ENCODE data around the gene CLEC2B.

CLEC2B gene

GRCh38 chr12:9831720-9832119, 37.4 kb downstream of the CLEC2B start:
- no peak overlapping the region for H3K9ac ChIP-seq (ENCODE audit: low read length)
- no peaks in the 10 kb centered on the region for H3K4me1 ChIP-seq (ENCODE audit: control insufficient read depth, insufficient read depth, low read length)
- H3K9me3 ChIP-seq (ENCODE audit: control insufficient read depth, insufficient read depth, low read depth, low read length) = no peaks in the 10 kb centered on the region
- no peaks in the 10 kb centered on the region for H3K36me3 ChIP-seq (ENCODE audit: control insufficient read depth, insufficient read depth, low read length)
- H3K27me3 ChIP-seq (ENCODE audit: control insufficient read depth, insufficient read depth, low read length) = no peaks in the 10 kb centered on the region
- H3K4me3 ChIP-seq (ENCODE audit: low read depth, low read length) = no peak overlapping the region
- no peak overlapping the region for H3K27ac ChIP-seq (ENCODE audit: low read depth, low read length)

DNA sequence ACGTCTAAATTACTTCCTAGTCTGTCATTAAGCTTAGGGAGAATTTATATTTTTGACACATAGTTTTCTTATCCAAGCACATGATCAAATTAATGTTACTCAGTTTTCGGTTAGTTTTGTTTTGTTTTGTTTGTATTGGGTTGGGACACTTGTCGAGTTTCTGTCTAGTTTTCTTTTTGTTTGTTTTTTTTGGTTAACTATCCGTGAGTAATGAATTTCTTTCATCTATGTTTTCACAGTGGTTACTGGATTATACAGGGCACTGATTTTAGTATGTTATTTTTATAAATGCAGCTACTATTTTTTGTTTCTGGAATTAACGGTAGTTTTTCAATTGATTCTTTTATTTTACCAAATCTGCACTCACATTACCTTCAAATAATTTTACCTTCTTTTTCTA, 39.2 kb downstream of the CLEC2B start:
- Histone ChIP-seq H3K27ac (ENCODE audit: low read depth, low read length) (no peak overlapping the region), H3K9me3 (ENCODE audit: control insufficient read depth, insufficient read depth, low read depth, low read length) (0 out of 2 replicates have a peak, but pooled peaks cover 2% of the 10 kb centered on the region), H3K27me3 (ENCODE audit: control insufficient read depth, insufficient read depth, low read length) (no peaks in the 10 kb centered on the region), H3K4me3 (ENCODE audit: low read depth, low read length) (no peak overlapping the region), H3K36me3 (ENCODE audit: control insufficient read depth, insufficient read depth, low read length) (no peaks in the 10 kb centered on the region), H3K4me1 (ENCODE audit: control insufficient read depth, insufficient read depth, low read length) (no peaks in the 10 kb centered on the region), H3K9ac (ENCODE audit: low read length) (no peak overlapping the region)

DNA sequence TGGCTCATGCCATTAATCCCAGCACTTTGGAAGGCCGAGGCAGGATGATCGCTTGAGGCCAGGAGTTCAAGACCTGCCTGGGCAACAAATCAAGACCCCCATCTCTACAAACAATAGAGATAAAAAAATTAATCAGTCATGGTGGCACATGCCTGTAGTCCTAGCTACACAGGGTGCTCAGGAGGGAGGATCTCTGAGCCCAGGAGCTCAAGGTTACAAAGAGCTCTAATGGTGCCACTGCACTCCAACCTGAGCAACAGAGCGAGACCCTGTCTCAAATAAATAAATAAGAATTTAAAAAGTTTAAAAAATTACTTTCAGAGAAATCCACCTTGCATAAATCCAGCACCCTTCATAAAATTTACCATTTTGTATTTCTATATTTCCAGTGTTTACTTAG, 39.7 kb downstream of the CLEC2B start:
- Histone ChIP-seq H3K27ac (ENCODE audit: low read depth, low read length) (no peak overlapping the region), H3K9ac (ENCODE audit: low read length) (no peak overlapping the region), H3K4me3 (ENCODE audit: low read depth, low read length) (no peak overlapping the region), H3K27me3 (ENCODE audit: control insufficient read depth, insufficient read depth, low read length) (no peaks in the 10 kb centered on the region), H3K9me3 (ENCODE audit: control insufficient read depth, insufficient read depth, low read depth, low read length) (0 out of 2 replicates have a peak, but pooled peaks cover 2% of the 10 kb centered on the region), H3K36me3 (ENCODE audit: control insufficient read depth, insufficient read depth, low read length) (no peaks in the 10 kb centered on the region), H3K4me1 (ENCODE audit: control insufficient read depth, insufficient read depth, low read length) (no peaks in the 10 kb centered on the region)

- H3K4me1 ChIP-seq (ENCODE audit: control insufficient read depth, insufficient read depth, low read length) = no peaks in the 10 kb centered on the region
- H3K9me3 ChIP-seq (ENCODE audit: control insufficient read depth, insufficient read depth, low read depth, low read length) = 0 out of 2 replicates have a peak, but pooled peaks cover 2% of the 10 kb centered on the region
- H3K27ac ChIP-seq (ENCODE audit: low read depth, low read length) = no peak within 1 kb of the TSS
- no peaks in the 10 kb centered on the region for H3K36me3 ChIP-seq (ENCODE audit: control insufficient read depth, insufficient read depth, low read length)
- H3K27me3 ChIP-seq (ENCODE audit: control insufficient read depth, insufficient read depth, low read length) = no peaks in the 10 kb centered on the region
- H3K9ac ChIP-seq (ENCODE audit: low read length) = no peak within 1 kb of the TSS
- no peak within 1 kb of the TSS for H3K4me3 ChIP-seq (ENCODE audit: low read depth, low read length)
Measured at GRCh38 chr12:9827209-9827888, 41.8 kb downstream of the CLEC2B start, which contains the start of gene KLRF1. TSS of gene KLRF1 (plus strand) at chr12:9827481. CDS start at chr12:9827545, 64 bp downstream.

DNA sequence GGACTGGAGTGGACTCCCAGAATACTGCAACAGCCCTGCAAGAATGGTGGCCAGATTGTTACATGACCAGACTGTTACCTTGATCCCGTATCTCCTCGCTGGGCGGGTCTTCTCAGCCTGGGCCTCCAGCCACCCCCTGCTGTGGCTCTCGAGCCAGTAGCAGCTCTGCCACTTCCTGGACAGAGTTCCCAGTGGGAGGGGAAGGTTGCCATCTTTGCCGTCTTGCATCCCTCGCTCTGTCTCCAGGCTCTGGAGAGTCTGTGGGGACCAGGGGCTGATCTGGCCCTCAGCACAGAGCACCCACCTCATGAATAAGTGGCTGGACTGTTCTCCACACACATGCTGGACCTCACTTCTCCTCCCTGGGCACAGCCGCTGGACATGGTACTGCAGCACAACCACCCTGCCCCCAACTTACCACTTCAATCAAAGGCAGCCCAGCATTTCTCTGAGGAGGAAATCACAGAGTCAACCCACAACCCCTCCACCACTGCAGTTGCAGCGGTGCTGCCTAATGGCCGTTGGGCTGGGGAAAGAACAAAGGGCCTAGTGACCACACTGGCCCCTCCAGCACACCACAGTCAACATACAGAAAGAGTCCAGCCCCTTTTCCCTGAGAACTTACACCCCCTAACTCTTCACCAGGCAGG, 48.7 kb downstream of the CLEC2B start:
- H3K36me3 ChIP-seq (ENCODE audit: control insufficient read depth, insufficient read depth, low read length) = no peaks in the 10 kb centered on the region
- no peak overlapping the region for H3K27ac ChIP-seq (ENCODE audit: low read depth, low read length)
- H3K4me1 ChIP-seq (ENCODE audit: control insufficient read depth, insufficient read depth, low read length) = no peaks in the 10 kb centered on the region
- H3K27me3 ChIP-seq (ENCODE audit: control insufficient read depth, insufficient read depth, low read length) = no peaks in the 10 kb centered on the region
- H3K9ac ChIP-seq (ENCODE audit: low read length) = no peak overlapping the region
- H3K9me3 ChIP-seq (ENCODE audit: control insufficient read depth, insufficient read depth, low read depth, low read length) = no peaks in the 10 kb centered on the region
- no peak overlapping the region for H3K4me3 ChIP-seq (ENCODE audit: low read depth, low read length)

- H3K9me3 ChIP-seq (ENCODE audit: control insufficient read depth, insufficient read depth, low read depth, low read length) = no peaks in the 10 kb centered on the region
- H3K9ac ChIP-seq (ENCODE audit: low read length) = no peak overlapping the region
- H3K36me3 ChIP-seq (ENCODE audit: control insufficient read depth, insufficient read depth, low read length) = no peaks in the 10 kb centered on the region
- H3K27me3 ChIP-seq (ENCODE audit: control insufficient read depth, insufficient read depth, low read length) = no peaks in the 10 kb centered on the region
- 0 out of 2 replicates have a peak, but pooled peaks cover 4% of the 10 kb centered on the region for H3K4me1 ChIP-seq (ENCODE audit: control insufficient read depth, insufficient read depth, low read length)
- peak overlapping the region; percentile 44 for H3K4me3 ChIP-seq (ENCODE audit: low read depth, low read length)
- H3K27ac ChIP-seq (ENCODE audit: low read depth, low read length) = no peak overlapping the region
Measured at GRCh38 chr12:9813821-9814798, 55.0 kb downstream of the CLEC2B start.

DNA sequence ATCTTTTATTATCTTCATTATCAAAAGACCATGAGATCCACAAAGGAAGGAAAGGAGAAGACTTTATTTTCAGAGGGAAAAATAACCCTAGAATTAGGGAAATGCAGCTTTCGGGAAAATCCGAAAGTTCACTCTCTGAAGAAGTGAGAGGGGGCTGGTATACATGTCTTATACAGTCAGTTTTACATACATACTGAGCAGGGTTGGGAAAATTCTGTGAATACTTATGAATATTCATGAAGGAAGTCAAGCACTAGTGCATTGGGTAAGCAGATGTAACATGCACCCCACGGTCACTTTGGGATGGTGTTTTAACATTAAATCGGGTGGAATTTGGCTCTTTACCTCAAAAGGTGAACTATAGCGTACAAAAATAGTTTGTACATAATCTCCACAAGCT, 57.5 kb downstream of the CLEC2B start:
- Histone ChIP-seq H3K4me3 (ENCODE audit: low read depth, low read length) (no peak overlapping the region), H3K27me3 (ENCODE audit: control insufficient read depth, insufficient read depth, low read length) (no peaks in the 10 kb centered on the region), H3K9me3 (ENCODE audit: control insufficient read depth, insufficient read depth, low read depth, low read length) (no peaks in the 10 kb centered on the region), H3K4me1 (ENCODE audit: control insufficient read depth, insufficient read depth, low read length) (0 out of 2 replicates have a peak, but pooled peaks cover 4% of the 10 kb centered on the region), H3K36me3 (ENCODE audit: control insufficient read depth, insufficient read depth, low read length) (no peaks in the 10 kb centered on the region), H3K9ac (ENCODE audit: low read length) (no peak overlapping the region), H3K27ac (ENCODE audit: low read depth, low read length) (no peak overlapping the region)

GRCh38 chr12:9810671-9811070, 58.5 kb downstream of the CLEC2B start:
- 0 out of 2 replicates have a peak, but pooled peaks cover 4% of the 10 kb centered on the region for H3K4me1 ChIP-seq (ENCODE audit: control insufficient read depth, insufficient read depth, low read length)
- no peak overlapping the region for H3K4me3 ChIP-seq (ENCODE audit: low read depth, low read length)
- no peak overlapping the region for H3K9ac ChIP-seq (ENCODE audit: low read length)
- no peaks in the 10 kb centered on the region for H3K36me3 ChIP-seq (ENCODE audit: control insufficient read depth, insufficient read depth, low read length)
- H3K27ac ChIP-seq (ENCODE audit: low read depth, low read length) = no peak overlapping the region
- H3K9me3 ChIP-seq (ENCODE audit: control insufficient read depth, insufficient read depth, low read depth, low read length) = no peaks in the 10 kb centered on the region
- H3K27me3 ChIP-seq (ENCODE audit: control insufficient read depth, insufficient read depth, low read length) = no peaks in the 10 kb centered on the region

- Histone ChIP-seq H3K4me3 (ENCODE audit: low read depth, low read length) (no peak overlapping the region), H3K27me3 (ENCODE audit: control insufficient read depth, insufficient read depth, low read length) (no peaks in the 10 kb centered on the region), H3K4me1 (ENCODE audit: control insufficient read depth, insufficient read depth, low read length) (0 out of 2 replicates have a peak, but pooled peaks cover 4% of the 10 kb centered on the region), H3K27ac (ENCODE audit: low read depth, low read length) (no peak overlapping the region), H3K36me3 (ENCODE audit: control insufficient read depth, insufficient read depth, low read length) (no peaks in the 10 kb centered on the region), H3K9me3 (ENCODE audit: control insufficient read depth, insufficient read depth, low read depth, low read length) (no peaks in the 10 kb centered on the region), H3K9ac (ENCODE audit: low read length) (no peak overlapping the region)
Measured at GRCh38 chr12:9809866-9810265, 59.3 kb downstream of the CLEC2B start.

- no peaks in the 10 kb centered on the region for H3K27me3 ChIP-seq (ENCODE audit: control insufficient read depth, insufficient read depth, low read length)
- H3K9ac ChIP-seq (ENCODE audit: low read length) = no peak overlapping the region
- H3K4me1 ChIP-seq (ENCODE audit: control insufficient read depth, insufficient read depth, low read length) = 0 out of 2 replicates have a peak, but pooled peaks cover 4% of the 10 kb centered on the region
- no peak overlapping the region for H3K27ac ChIP-seq (ENCODE audit: low read depth, low read length)
- H3K9me3 ChIP-seq (ENCODE audit: control insufficient read depth, insufficient read depth, low read depth, low read length) = no peaks in the 10 kb centered on the region
- H3K36me3 ChIP-seq (ENCODE audit: control insufficient read depth, insufficient read depth, low read length) = no peaks in the 10 kb centered on the region
- no peak overlapping the region for H3K4me3 ChIP-seq (ENCODE audit: low read depth, low read length)
Measured at GRCh38 chr12:9809338-9809737, 59.8 kb downstream of the CLEC2B start.
